K562 (cell line): Measurements from ENCODE around the gene IL13RA1. TPM values are rescaled to one million over a fixed set of nuclear protein-coding genes. Genes with fewer than 3 reads are reported as not detected.

Source experiments
- CBFB ChIP-seq: sonication (generic); formaldehyde crosslinking; IDR thresholded peaks from 2 replicates; pipeline ENCODE4 v1.4.0; 2020; ENCODE audit warnings: mild to moderate bottlenecking, missing genetic modification reagents
- CREB1 ChIP-seq, 2 experiments: sonication (generic) in 1 of 2; formaldehyde crosslinking in 1 of 2; IDR thresholded peaks; 2 replicates each; pipeline versions ENCODE4 v1.6.1 to v1.8.0; 2012 to 2022; ENCODE audit warnings: inconsistent platforms in 1 of 2, mild to moderate bottlenecking in 1 of 2, missing genetic modification reagents in 1 of 2, moderate library complexity in 1 of 2
- EZH2 ChIP-seq: IDR thresholded peaks from 2 replicates; pipeline ENCODE4 v1.6.1; 2012; ENCODE audit warnings: low read depth, mild to moderate bottlenecking, inconsistent platforms, low read length, borderline replicate concordance
- SRSF9 ChIP-seq: fragments of 200-400 bp; formaldehyde crosslinking; IDR thresholded peaks from 2 replicates; pipeline ENCODE4 v1.6.1; 2017; ENCODE audit warnings: low read depth, low read length, borderline replicate concordance
- ZNF224 ChIP-seq: sonication (generic); formaldehyde crosslinking; IDR thresholded peaks from 2 replicates; pipeline ENCODE4 v1.8.0; 2022; ENCODE audit warnings: mild to moderate bottlenecking, missing genetic modification reagents
- ZNF316 ChIP-seq: fragments of 450-650 bp; IDR thresholded peaks from 2 replicates; pipeline ENCODE4 v1.6.1; 2016
- polyA plus RNA-seq, 8 experiments: library from polyadenylated mRNA; depleted of rRNA in 4 of 8; stranded (reverse) in 5 of 8; unstranded in 3 of 8; fragments of >200 nt; fragmentation: Nextera tagmentation in 2 of 8; fragmentation: Illumina TruSeq in 1 of 8; extraction: Ambion mirVana in 2 of 8; extraction: Trizol in 1 of 8; gene quantifications; 2 replicates each; pipeline versions ENCODE4 v1.2.1 to v1.2.3, GENCODE V29; 2011 to 2014; ENCODE audit warnings: inconsistent platforms in 1 of 8, missing spikeins in 1 of 8
- total RNA-seq, 7 experiments: library from RNA; depleted of rRNA in 6 of 7; stranded (reverse); fragments of >200 nt in 6 of 7; fragmentation: Illumina TruSeq in 2 of 7; extraction: Trizol in 2 of 7; gene quantifications; 2 replicates each; pipeline versions ENCODE4 v1.2.1 to v1.2.3, GENCODE V29; 2011 to 2021; ENCODE audit warnings: low replicate concordance in 1 of 7
- TF ChIP-seq, protein P1 (sequence below): fragments of 200-600 bp; sonication (generic); IDR thresholded peaks from one replicate; pipeline ENCODE4 v1.6.1; 2012; ENCODE audit warnings: mild to moderate bottlenecking, low read depth, low read length, inconsistent platforms

IL13RA1 gene
- total and polyA plus RNA-seq, 9 of the 15 experiments (the other 6 are each of a cell fraction or from before 2014, with no cell fraction given), result 2.9 to 22.9 (median 12.2) TPM

DNA sequence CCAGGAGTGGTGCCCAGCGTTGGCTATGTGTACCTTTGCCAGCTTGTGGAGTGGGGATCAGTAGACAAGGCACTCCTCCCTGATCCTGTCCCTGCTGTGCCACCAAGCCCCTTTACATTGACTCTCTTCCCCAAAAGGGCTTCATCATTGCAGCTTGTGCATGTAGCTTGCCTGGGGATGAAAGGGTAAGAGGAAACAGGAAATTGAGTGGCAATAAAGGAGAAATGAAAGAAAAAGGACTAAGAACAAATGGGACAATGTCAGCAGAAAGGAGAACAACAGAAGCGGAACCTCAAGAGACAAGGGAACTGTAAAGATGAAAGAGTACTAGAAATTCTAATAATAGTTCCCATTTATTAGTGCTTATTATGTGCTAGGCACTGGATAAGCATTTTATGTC lies 8.7 kb upstream of the IL13RA1 start (continued):
- TF ChIP-seq, protein P1, sequence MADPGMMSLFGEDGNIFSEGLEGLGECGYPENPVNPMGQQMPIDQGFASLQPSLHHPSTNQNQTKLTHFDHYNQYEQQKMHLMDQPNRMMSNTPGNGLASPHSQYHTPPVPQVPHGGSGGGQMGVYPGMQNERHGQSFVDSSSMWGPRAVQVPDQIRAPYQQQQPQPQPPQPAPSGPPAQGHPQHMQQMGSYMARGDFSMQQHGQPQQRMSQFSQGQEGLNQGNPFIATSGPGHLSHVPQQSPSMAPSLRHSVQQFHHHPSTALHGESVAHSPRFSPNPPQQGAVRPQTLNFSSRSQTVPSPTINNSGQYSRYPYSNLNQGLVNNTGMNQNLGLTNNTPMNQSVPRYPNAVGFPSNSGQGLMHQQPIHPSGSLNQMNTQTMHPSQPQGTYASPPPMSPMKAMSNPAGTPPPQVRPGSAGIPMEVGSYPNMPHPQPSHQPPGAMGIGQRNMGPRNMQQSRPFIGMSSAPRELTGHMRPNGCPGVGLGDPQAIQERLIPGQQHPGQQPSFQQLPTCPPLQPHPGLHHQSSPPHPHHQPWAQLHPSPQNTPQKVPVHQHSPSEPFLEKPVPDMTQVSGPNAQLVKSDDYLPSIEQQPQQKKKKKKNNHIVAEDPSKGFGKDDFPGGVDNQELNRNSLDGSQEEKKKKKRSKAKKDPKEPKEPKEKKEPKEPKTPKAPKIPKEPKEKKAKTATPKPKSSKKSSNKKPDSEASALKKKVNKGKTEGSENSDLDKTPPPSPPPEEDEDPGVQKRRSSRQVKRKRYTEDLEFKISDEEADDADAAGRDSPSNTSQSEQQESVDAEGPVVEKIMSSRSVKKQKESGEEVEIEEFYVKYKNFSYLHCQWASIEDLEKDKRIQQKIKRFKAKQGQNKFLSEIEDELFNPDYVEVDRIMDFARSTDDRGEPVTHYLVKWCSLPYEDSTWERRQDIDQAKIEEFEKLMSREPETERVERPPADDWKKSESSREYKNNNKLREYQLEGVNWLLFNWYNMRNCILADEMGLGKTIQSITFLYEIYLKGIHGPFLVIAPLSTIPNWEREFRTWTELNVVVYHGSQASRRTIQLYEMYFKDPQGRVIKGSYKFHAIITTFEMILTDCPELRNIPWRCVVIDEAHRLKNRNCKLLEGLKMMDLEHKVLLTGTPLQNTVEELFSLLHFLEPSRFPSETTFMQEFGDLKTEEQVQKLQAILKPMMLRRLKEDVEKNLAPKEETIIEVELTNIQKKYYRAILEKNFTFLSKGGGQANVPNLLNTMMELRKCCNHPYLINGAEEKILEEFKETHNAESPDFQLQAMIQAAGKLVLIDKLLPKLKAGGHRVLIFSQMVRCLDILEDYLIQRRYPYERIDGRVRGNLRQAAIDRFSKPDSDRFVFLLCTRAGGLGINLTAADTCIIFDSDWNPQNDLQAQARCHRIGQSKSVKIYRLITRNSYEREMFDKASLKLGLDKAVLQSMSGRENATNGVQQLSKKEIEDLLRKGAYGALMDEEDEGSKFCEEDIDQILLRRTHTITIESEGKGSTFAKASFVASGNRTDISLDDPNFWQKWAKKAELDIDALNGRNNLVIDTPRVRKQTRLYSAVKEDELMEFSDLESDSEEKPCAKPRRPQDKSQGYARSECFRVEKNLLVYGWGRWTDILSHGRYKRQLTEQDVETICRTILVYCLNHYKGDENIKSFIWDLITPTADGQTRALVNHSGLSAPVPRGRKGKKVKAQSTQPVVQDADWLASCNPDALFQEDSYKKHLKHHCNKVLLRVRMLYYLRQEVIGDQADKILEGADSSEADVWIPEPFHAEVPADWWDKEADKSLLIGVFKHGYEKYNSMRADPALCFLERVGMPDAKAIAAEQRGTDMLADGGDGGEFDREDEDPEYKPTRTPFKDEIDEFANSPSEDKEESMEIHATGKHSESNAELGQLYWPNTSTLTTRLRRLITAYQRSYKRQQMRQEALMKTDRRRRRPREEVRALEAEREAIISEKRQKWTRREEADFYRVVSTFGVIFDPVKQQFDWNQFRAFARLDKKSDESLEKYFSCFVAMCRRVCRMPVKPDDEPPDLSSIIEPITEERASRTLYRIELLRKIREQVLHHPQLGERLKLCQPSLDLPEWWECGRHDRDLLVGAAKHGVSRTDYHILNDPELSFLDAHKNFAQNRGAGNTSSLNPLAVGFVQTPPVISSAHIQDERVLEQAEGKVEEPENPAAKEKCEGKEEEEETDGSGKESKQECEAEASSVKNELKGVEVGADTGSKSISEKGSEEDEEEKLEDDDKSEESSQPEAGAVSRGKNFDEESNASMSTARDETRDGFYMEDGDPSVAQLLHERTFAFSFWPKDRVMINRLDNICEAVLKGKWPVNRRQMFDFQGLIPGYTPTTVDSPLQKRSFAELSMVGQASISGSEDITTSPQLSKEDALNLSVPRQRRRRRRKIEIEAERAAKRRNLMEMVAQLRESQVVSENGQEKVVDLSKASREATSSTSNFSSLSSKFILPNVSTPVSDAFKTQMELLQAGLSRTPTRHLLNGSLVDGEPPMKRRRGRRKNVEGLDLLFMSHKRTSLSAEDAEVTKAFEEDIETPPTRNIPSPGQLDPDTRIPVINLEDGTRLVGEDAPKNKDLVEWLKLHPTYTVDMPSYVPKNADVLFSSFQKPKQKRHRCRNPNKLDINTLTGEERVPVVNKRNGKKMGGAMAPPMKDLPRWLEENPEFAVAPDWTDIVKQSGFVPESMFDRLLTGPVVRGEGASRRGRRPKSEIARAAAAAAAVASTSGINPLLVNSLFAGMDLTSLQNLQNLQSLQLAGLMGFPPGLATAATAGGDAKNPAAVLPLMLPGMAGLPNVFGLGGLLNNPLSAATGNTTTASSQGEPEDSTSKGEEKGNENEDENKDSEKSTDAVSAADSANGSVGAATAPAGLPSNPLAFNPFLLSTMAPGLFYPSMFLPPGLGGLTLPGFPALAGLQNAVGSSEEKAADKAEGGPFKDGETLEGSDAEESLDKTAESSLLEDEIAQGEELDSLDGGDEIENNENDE, result no peak
- no peak for TF ChIP-seq CREB1 (IDR thresholded peaks at IDR 0.05)
- TF ChIP-seq CREB1 (CRISPR knock-in tag; IDR thresholded peaks at IDR 0.05), result no peak
- no peak for TF ChIP-seq ZNF316
- TF ChIP-seq SRSF9, result no peak
- no peak for TF ChIP-seq EZH2
- TF ChIP-seq ZNF224, result no peak
- TF ChIP-seq CBFB, result no peak
